Mesenchymal stem cell (in vitro differentiated cells and primary cell): ENCODE results near the gene KIF5A.
"Not testable (repeated sequence)": the region's sequence is repeated elsewhere in the genome, so short reads cannot be mapped to it uniquely, and the experiment has no call there.

ENCODE experiments used
- DNase-seq: peaks from one replicate; pipeline ENCODE4 v3.0.0-alpha.2; 2013
- H2AFZ ChIP-seq: one replicate; pipeline ENCODE4 v1.6.1; 2013; ENCODE audit warnings: low read depth, mild to moderate bottlenecking, control low read depth, inconsistent platforms, low read length, moderate library complexity
- H2AK5ac ChIP-seq: 2 replicates; pipeline ENCODE4 v1.6.1; 2013; ENCODE audit warnings: low read length, moderate library complexity, mild to moderate bottlenecking, inconsistent platforms; ENCODE audit not compliant: severe bottlenecking
- H2BK120ac ChIP-seq: one replicate; pipeline ENCODE4 v1.6.1; 2013; ENCODE audit warnings: low read depth, mild to moderate bottlenecking, inconsistent platforms, low read length, moderate library complexity
- H2BK12ac ChIP-seq, 2 experiments: one replicate each; pipeline ENCODE4 v1.6.1; 2013; ENCODE audit warnings: inconsistent platforms in 2 of 2, low read length in 2 of 2, mild to moderate bottlenecking in 2 of 2, moderate library complexity in 2 of 2, control low read depth in 1 of 2
- H2BK15ac ChIP-seq: one replicate; pipeline ENCODE4 v1.6.1; 2013; ENCODE audit warnings: mild to moderate bottlenecking, low read depth, inconsistent platforms; ENCODE audit not compliant: poor library complexity, severe bottlenecking
- H2BK5ac ChIP-seq: 2 replicates; pipeline ENCODE4 v1.6.1; 2013; ENCODE audit warnings: low read depth, mild to moderate bottlenecking, low read length, control low read depth, inconsistent platforms; ENCODE audit not compliant: poor library complexity, severe bottlenecking
- H3K14ac ChIP-seq, 2 experiments: one replicate each; pipeline ENCODE4 v1.6.1; 2013; ENCODE audit warnings: inconsistent platforms in 2 of 2, low read length in 2 of 2, control low read depth in 1 of 2, mild to moderate bottlenecking in 1 of 2, moderate library complexity in 1 of 2
- H3K18ac ChIP-seq, 2 experiments: one replicate each; pipeline ENCODE4 v1.6.1; 2013; ENCODE audit warnings: inconsistent platforms in 2 of 2, low read length in 2 of 2, control low read depth in 1 of 2, low read depth in 1 of 2, mild to moderate bottlenecking in 1 of 2
- H3K23ac ChIP-seq, 2 experiments: one replicate each; pipeline ENCODE4 v1.6.1; 2013; ENCODE audit warnings: inconsistent platforms in 2 of 2, low read length in 2 of 2, mild to moderate bottlenecking in 2 of 2, moderate library complexity in 2 of 2, control low read depth in 1 of 2
- H3K27ac ChIP-seq: 2 replicates; pipeline ENCODE4 v1.5.1; 2013; ENCODE audit warnings: mild to moderate bottlenecking, moderate library complexity, low read length, control low read depth, inconsistent platforms; ENCODE audit not compliant: poor library complexity, severe bottlenecking
- H3K27me3 ChIP-seq, 2 experiments: 2 replicates each; pipeline versions ENCODE4 v1.6.1 to v1.7.0; 2013; ENCODE audit warnings: low read length in 2 of 2, mild to moderate bottlenecking in 2 of 2, moderate library complexity in 2 of 2, control low read depth in 1 of 2, inconsistent platforms in 1 of 2; ENCODE audit not compliant: control insufficient read depth in 1 of 2, insufficient read depth in 1 of 2
- H3K36me3 ChIP-seq, 2 experiments: 2 replicates each; pipeline versions ENCODE4 v1.6.1 to v1.7.0; 2013; ENCODE audit warnings: low read length in 2 of 2, control low read depth in 1 of 2, inconsistent platforms in 1 of 2, low read depth in 1 of 2, mild to moderate bottlenecking in 1 of 2; ENCODE audit not compliant: insufficient read depth in 2 of 2, control insufficient read depth in 1 of 2
- H3K4ac ChIP-seq, 2 experiments: one replicate each; pipeline ENCODE4 v1.6.1; 2013; ENCODE audit warnings: inconsistent platforms in 2 of 2, low read length in 2 of 2, mild to moderate bottlenecking in 2 of 2, moderate library complexity in 2 of 2, control low read depth in 1 of 2, low read depth in 1 of 2
- H3K4me1 ChIP-seq: 2 replicates; pipeline ENCODE4 v1.6.1; 2013; ENCODE audit warnings: low read depth, low read length, control low read depth; ENCODE audit not compliant: control insufficient read depth, insufficient read depth
- H3K4me2 ChIP-seq: 2 replicates; pipeline ENCODE4 v1.6.1; 2013; ENCODE audit warnings: low read length, mild to moderate bottlenecking, inconsistent platforms; ENCODE audit not compliant: poor library complexity, severe bottlenecking
- H3K4me3 ChIP-seq, 2 experiments: 2 replicates each; pipeline versions ENCODE4 v1.5.1 to v1.7.0; 2013; ENCODE audit warnings: low read length in 2 of 2, mild to moderate bottlenecking in 2 of 2, control low read depth in 1 of 2, low read depth in 1 of 2; ENCODE audit not compliant: insufficient read depth in 1 of 2
- H3K79me1 ChIP-seq: replicated peaks from 2 replicates; pipeline ENCODE4 v1.6.1; 2013; ENCODE audit warnings: mild to moderate bottlenecking, control low read depth, low read length, inconsistent platforms; ENCODE audit not compliant: poor library complexity, severe bottlenecking
- H3K9ac ChIP-seq: 2 replicates; pipeline ENCODE4 v1.7.0; 2013; ENCODE audit warnings: mild to moderate bottlenecking, low read length, moderate library complexity
- H3K9me3 ChIP-seq: 2 replicates; pipeline ENCODE4 v1.7.0; 2013; ENCODE audit warnings: mild to moderate bottlenecking, low read length; ENCODE audit not compliant: control insufficient read depth
- H4K8ac ChIP-seq: one replicate; pipeline ENCODE4 v1.6.1; 2013; ENCODE audit warnings: inconsistent platforms, mild to moderate bottlenecking, low read length, moderate library complexity
- H4K91ac ChIP-seq: one replicate; pipeline ENCODE4 v1.6.1; 2013; ENCODE audit warnings: mild to moderate bottlenecking, low read length, inconsistent platforms
- WGBS: methylation state at CpG from one replicate; pipeline ENCODE4 v1.1.7; 2013; ENCODE audit warnings: mixed read lengths; 5-methylcytosine and 5-hydroxymethylcytosine counted together

The KIF5A gene

DNA sequence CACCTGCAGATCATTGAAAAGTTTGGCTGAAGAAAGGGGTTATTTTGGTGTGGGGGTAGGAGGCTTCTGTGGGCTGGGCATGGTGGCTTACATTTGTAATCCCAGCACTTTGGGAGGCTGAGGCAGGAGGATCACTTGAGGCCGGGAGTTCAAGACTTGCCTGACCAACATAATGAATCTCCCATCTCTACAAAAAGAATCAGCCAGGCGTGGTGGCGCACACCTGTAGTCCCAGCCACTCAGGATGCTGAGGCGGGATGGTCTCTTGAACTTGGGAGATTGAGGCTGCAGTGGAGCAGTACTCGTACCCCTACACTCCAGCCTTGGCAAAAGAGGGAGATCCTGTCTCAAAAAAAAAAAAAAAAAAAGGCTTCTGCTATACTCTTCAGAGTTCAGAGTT is 36.6 kb upstream of the KIF5A start:
- Histone ChIP-seq H3K23ac (no peak overlapping the region), H3K79me1 (peaks cover 17% of the 10 kb centered on the region), H3K9me3 (no peaks in the 10 kb centered on the region), H3K36me3 (peaks cover 63 to 83% of the 10 kb centered on the region in 2 experiments), H3K4me1 (peaks cover 4% of the 10 kb centered on the region), H3K27me3 (no peaks in the 10 kb centered on the region), H2AK5ac (no peak overlapping the region), H3K9ac (no peak overlapping the region), H3K4me3 (no peak overlapping the region), H3K18ac (no peak overlapping the region), H3K4ac (no peak overlapping the region), H3K14ac (no peak overlapping the region), H2BK12ac (no peak overlapping the region), H2BK5ac (no peak overlapping the region), H2BK120ac (no peak overlapping the region), H2AFZ (no peak overlapping the region), H3K27ac (no peak overlapping the region), H4K8ac (no peak overlapping the region), H3K4me2 (no peak overlapping the region), H2BK15ac (no peak overlapping the region), H4K91ac (no peak overlapping the region)
- DNase-seq, result no peak
- 96% methylated on average over 4 of the region's 5 CpGs for WGBS

DNA sequence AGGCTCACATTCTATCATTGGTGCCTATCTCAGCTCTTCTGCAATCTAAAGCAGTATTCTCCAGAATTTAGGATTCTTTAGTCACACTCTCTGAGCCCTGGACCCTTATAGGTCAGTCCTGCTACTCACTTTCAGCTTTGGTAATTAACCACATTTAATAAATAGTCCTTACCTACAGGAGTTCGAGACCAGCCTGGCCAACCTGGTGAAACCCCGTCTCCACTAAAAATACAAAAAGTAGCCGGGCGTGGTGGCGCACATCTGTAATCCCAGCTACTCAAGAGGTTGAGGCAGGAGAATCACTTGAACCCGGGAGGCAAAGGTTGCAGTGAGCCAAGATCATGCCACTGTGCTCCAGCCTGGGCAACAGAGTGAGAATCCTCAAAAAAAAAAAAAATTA is 36.2 kb upstream of the KIF5A start:
- not testable (repeated sequence) for H3K4me3 ChIP-seq, H2BK5ac ChIP-seq, H4K8ac ChIP-seq, H2AFZ ChIP-seq, H2BK120ac ChIP-seq, H3K27ac ChIP-seq, DNase-seq, H3K4me1 ChIP-seq, H3K18ac ChIP-seq, H2AK5ac ChIP-seq, H3K9me3 ChIP-seq, H3K27me3 ChIP-seq, H2BK15ac ChIP-seq, H3K23ac ChIP-seq, H3K4me2 ChIP-seq, H2BK12ac ChIP-seq, H3K4ac ChIP-seq, H4K91ac ChIP-seq, H3K9ac ChIP-seq, H3K14ac ChIP-seq
- 99% methylated on average over 6 of the region's 6 CpGs for WGBS
- H3K79me1 ChIP-seq, result peaks cover 17% of the 10 kb centered on the region
- peaks cover 59 to 84% of the 10 kb centered on the region in 2 experiments for H3K36me3 ChIP-seq

DNA sequence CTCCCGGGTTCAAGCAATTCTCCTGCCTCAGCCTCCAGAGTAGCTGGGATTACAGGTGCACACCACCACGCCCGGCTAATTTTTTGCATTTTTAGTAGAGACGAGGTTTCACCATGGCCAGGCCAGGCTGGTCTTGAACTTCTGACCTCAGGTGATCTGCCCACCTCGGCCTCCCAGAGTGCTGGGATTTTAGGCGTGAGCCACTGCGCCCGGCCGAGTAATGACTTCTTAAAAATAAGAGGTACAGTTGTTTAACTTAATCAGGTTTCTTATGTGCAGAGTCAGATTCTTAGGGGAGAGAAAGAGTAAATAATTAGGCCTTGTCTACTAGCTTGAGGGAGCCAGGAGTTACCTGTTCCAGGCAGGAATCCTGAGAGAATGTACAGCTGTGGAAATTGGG is 35.6 kb upstream of the KIF5A start:
- H3K9ac ChIP-seq, H2AFZ ChIP-seq, H3K4me1 ChIP-seq, H3K27ac ChIP-seq, H3K4me2 ChIP-seq, H3K27me3 ChIP-seq, H2AK5ac ChIP-seq, H4K8ac ChIP-seq, H2BK5ac ChIP-seq, H2BK120ac ChIP-seq, H3K14ac ChIP-seq, H3K9me3 ChIP-seq, H4K91ac ChIP-seq, H3K23ac ChIP-seq, H2BK15ac ChIP-seq, H3K18ac ChIP-seq, H3K4me3 ChIP-seq, H2BK12ac ChIP-seq, DNase-seq, H3K4ac ChIP-seq: not testable (repeated sequence)
- Histone ChIP-seq H3K79me1 (peaks cover 17% of the 10 kb centered on the region), H3K36me3 (peaks cover 58 to 85% of the 10 kb centered on the region in 2 experiments)
- WGBS, result 97% methylated on average over 9 of the region's 9 CpGs

DNA sequence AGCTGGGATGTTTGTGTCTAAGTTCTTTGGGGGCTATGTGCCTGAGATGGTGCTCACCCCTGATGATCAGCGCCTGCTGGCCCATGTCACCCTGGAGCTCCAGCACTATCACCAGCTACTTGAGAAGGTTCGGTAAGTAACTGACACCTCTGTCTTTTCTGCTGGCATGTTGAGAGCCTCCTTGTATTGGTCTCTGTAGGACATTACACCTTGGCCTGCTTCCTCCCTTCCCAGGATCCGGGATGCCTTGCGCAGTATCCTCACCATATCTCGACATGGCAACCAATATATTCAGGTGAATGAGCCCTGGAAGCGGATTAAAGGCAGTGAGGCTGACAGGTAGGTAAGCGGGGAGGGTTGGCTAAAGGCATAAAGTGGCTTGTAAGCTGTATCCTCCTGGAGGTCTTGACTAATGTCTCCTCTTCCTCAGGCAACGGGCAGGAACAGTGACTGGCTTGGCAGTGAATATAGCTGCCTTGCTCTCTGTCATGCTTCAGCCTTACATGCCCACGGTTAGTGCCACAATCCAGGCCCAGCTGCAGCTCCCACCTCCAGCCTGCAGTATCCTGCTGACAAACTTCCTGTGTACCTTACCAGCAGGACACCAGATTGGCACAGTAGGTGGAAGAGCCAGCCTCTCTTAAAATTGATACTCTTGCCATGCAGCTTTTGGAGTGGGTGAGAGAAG is 35.0 kb upstream of the KIF5A start:
- H2AK5ac ChIP-seq, result no peak overlapping the region
- peaks cover 17% of the 10 kb centered on the region for H3K79me1 ChIP-seq
- H4K8ac ChIP-seq, result peak overlapping the region; percentile 72
- H4K91ac ChIP-seq, result no peak overlapping the region
- H3K36me3 ChIP-seq, result peaks cover 54 to 80% of the 10 kb centered on the region in 2 experiments
- H2AFZ ChIP-seq, result no peak overlapping the region
- no peak overlapping the region for H2BK5ac ChIP-seq
- H3K4me1 ChIP-seq, result peaks cover 6% of the 10 kb centered on the region
- H2BK15ac ChIP-seq, result no peak overlapping the region
- no peak overlapping the region for H3K14ac ChIP-seq
- no peak overlapping the region for H2BK12ac ChIP-seq
- peak overlapping the region in 1 of 2 experiments; percentile 35 for H3K18ac ChIP-seq
- H3K9me3 ChIP-seq, result no peaks in the 10 kb centered on the region
- no peak overlapping the region for H2BK120ac ChIP-seq
- no peak overlapping the region for H3K4me2 ChIP-seq
- peak overlapping the region in 1 of 2 experiments; percentile 24 for H3K4ac ChIP-seq
- peak overlapping the region in 1 of 2 experiments; percentile 67 for H3K23ac ChIP-seq
- no peak overlapping the region for H3K9ac ChIP-seq
- H3K4me3 ChIP-seq, result no peak overlapping the region
- DNase-seq, result no peak
- peak overlapping the region; percentile 21 for H3K27ac ChIP-seq
- WGBS, result 89% methylated on average over 8 of the region's 9 CpGs
- no peaks in the 10 kb centered on the region for H3K27me3 ChIP-seq
